ENCODE data around the gene MDM2.
A peak's percentile ranks its signal among the peaks of the same experiment; 100 is the strongest.

MDM2 gene

GRCh38 chr12:68878846-68879245 is 70.9 kb downstream of the MDM2 start:
- TF ChIP-seq, protein P1, sequence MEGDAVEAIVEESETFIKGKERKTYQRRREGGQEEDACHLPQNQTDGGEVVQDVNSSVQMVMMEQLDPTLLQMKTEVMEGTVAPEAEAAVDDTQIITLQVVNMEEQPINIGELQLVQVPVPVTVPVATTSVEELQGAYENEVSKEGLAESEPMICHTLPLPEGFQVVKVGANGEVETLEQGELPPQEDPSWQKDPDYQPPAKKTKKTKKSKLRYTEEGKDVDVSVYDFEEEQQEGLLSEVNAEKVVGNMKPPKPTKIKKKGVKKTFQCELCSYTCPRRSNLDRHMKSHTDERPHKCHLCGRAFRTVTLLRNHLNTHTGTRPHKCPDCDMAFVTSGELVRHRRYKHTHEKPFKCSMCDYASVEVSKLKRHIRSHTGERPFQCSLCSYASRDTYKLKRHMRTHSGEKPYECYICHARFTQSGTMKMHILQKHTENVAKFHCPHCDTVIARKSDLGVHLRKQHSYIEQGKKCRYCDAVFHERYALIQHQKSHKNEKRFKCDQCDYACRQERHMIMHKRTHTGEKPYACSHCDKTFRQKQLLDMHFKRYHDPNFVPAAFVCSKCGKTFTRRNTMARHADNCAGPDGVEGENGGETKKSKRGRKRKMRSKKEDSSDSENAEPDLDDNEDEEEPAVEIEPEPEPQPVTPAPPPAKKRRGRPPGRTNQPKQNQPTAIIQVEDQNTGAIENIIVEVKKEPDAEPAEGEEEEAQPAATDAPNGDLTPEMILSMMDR (IDR thresholded peaks at IDR 0.05; ENCODE audit: low read length, missing control alignments): no peak
- DNase-seq (ENCODE audit: low read depth): no peak
- H3K4me3 ChIP-seq (replicated peaks; ENCODE audit: low read depth, low read length): no peak overlapping the region

GRCh38 chr12:68880660-68881325 is 72.8 kb downstream of the MDM2 start:
- DNase-seq (ENCODE audit: low read depth): peak; percentile 44
- TF ChIP-seq, protein P1 (IDR thresholded peaks at IDR 0.05; ENCODE audit: low read length, missing control alignments): no peak
- H3K4me3 ChIP-seq (replicated peaks; ENCODE audit: low read depth, low read length): no peak overlapping the region

DNA sequence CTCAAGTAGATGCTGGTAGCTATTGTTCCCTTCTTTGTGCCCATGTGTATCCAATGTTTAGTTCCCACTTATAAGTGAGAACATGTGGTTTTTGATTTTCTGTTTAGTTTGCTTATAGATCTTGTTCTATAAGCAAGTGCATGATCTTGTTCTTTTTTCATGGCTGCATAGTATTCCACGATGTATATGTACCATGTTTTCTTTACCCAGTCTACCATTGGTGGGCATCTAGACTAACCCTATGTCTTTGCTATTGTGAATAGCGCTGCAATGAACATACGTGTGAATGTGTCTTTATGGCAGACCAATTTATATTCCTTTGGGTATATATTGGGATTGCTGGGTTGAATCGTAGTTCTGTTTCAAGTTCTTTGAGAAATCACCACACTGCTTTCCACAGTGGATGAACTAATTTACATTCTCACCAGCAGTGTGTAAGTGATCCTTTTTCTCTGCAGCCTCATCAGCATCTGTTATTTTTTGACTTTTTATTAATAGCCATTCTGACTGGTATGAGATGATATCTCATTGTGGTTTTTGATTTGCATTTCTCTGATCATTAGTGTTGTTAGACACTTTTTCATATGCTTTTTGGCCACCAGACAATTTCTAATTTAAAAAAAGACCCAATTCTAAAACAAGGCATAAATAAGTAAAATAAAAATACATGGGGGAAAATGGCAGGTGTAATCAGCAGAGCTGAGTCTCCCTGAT is 74.4 kb downstream of the MDM2 start:
- no peak for DNase-seq (ENCODE audit: low read depth)
- TF ChIP-seq, protein P1 (IDR thresholded peaks at IDR 0.05; ENCODE audit: low read length, missing control alignments): no peak
- H3K4me3 ChIP-seq (replicated peaks; ENCODE audit: low read depth, low read length): no peak overlapping the region

GRCh38 chr12:68883151-68883550 is 75.2 kb downstream of the MDM2 start:
- TF ChIP-seq, protein P1 (IDR thresholded peaks at IDR 0.05; ENCODE audit: low read length, missing control alignments): no peak
- no peak overlapping the region for H3K4me3 ChIP-seq (replicated peaks; ENCODE audit: low read depth, low read length)
- DNase-seq (ENCODE audit: low read depth): no peak

DNA sequence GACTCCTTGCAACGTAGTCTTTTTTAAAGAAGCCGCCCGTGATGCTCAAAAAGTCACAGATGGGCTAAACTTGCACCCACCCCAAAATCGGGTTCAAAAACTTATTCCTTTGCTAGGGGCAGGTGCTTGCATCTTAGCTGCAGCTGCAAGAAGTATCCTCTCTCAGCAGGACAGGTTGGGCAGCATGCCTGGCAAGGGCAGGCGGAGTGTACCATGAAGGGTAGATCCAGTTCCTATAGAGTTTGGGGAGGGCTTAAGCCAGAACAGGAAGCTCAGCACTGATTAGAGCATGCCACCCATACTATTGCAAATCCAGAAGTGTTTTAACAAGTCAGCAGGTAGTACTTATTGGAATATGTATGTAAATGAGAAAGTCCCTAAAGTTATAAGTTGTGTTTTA is 76.3 kb downstream of the MDM2 start:
- DNase-seq (ENCODE audit: low read depth): no peak

GRCh38 chr12:68885381-68885780 is 77.4 kb downstream of the MDM2 start:
- TF ChIP-seq, protein P1 (IDR thresholded peaks at IDR 0.05; ENCODE audit: low read length, missing control alignments): no peak
- no peak for DNase-seq (ENCODE audit: low read depth)
- no peak overlapping the region for H3K4me3 ChIP-seq (replicated peaks; ENCODE audit: low read depth, low read length)

More for the DNA sequence above, 76.3 kb downstream of the MDM2 start:
- no peak overlapping the region for H3K4me3 ChIP-seq (replicated peaks; ENCODE audit: low read depth, low read length)
- TF ChIP-seq, protein P1 (IDR thresholded peaks at IDR 0.05; ENCODE audit: low read length, missing control alignments): no peak

Measured in fibroblast of pulmonary artery (primary cell).